SK-N-SH (cell line): ENCODE results near the gene CLEC18A.

Source experiments
- EP300 ChIP-seq, 2 experiments: IDR thresholded peaks; 2 replicates each; pipeline versions ENCODE4 v1.4.0 to v1.6.1; 2012; ENCODE audit warnings: borderline replicate concordance in 1 of 2, low read depth in 1 of 2, low read length in 1 of 2
- EZH2phosphoT487 ChIP-seq: fragments of 200-600 bp; sonication (generic); IDR thresholded peaks from 2 replicates; pipeline ENCODE4 v1.6.1; 2017; ENCODE audit warnings: low read depth, mixed run types, mild to moderate bottlenecking, antibody characterized with exemption, moderate library complexity, borderline replicate concordance
- FOXM1 ChIP-seq: IDR thresholded peaks from 2 replicates; pipeline ENCODE4 v1.4.0; 2012; ENCODE audit warnings: low read depth, mild to moderate bottlenecking
- RCOR1 ChIP-seq: fragments of 150-350 bp; IDR thresholded peaks from 2 replicates; pipeline ENCODE4 v1.6.1; 2017; ENCODE audit warnings: antibody characterized with exemption, low read length
- RFX5 ChIP-seq: IDR thresholded peaks from 2 replicates; pipeline ENCODE4 v1.6.1; 2012; ENCODE audit warnings: mild to moderate bottlenecking, improper control_type of control experiment, low read length
- TEAD4 ChIP-seq: IDR thresholded peaks from 2 replicates; pipeline ENCODE4 v1.4.0; 2012; ENCODE audit warnings: mild to moderate bottlenecking, borderline replicate concordance; ENCODE audit not compliant: insufficient read depth
- YY1 ChIP-seq: IDR thresholded peaks from 2 replicates; pipeline ENCODE4 v1.4.0; 2012; ENCODE audit warnings: low read depth, mild to moderate bottlenecking
- TF ChIP-seq, protein P1 (sequence below): IDR thresholded peaks from 2 replicates; pipeline ENCODE4 v1.4.0; 2012; ENCODE audit warnings: low read depth, borderline replicate concordance
- TF ChIP-seq, protein P2 (sequence below): fragments of 200-600 bp; sonication (generic); IDR thresholded peaks from 2 replicates; pipeline ENCODE4 v1.6.1; 2017; ENCODE audit warnings: antibody characterized with exemption, mild to moderate bottlenecking, moderate library complexity
- TF ChIP-seq, protein P3 (sequence below): fragments of 150-350 bp; IDR thresholded peaks from 2 replicates; pipeline ENCODE4 v1.6.1; 2016; ENCODE audit warnings: mild to moderate bottlenecking, low read depth, low read length
- TF ChIP-seq, protein P4 (sequence below): IDR thresholded peaks from 2 replicates; pipeline ENCODE4 v1.6.1; 2012; ENCODE audit warnings: mild to moderate bottlenecking, low read depth, low read length, moderate library complexity

DNA sequence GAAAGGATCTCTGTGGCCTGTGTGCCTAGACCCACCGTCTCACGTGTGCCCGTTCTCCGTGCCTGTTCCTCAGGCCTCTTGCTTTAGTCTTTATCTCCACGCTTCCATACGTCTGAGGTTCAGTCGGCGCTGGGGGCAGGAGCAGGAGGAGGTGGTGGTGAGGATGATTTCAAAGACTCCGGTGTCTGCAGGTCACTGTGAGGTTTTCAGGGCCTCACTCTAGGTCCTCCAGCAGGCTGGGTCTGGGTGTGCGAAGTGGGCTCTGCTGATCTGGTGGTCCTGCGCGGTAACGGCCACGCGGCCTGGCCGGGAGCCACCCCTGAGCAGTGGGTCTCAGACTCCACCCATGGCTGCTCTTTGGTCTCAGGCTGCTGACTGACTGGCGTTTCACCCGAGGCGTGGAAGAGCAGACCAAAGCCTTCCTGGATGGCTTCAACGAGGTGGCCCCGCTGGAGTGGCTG, 14.4 kb upstream of the CLEC18A start:
- TF ChIP-seq, protein P1, sequence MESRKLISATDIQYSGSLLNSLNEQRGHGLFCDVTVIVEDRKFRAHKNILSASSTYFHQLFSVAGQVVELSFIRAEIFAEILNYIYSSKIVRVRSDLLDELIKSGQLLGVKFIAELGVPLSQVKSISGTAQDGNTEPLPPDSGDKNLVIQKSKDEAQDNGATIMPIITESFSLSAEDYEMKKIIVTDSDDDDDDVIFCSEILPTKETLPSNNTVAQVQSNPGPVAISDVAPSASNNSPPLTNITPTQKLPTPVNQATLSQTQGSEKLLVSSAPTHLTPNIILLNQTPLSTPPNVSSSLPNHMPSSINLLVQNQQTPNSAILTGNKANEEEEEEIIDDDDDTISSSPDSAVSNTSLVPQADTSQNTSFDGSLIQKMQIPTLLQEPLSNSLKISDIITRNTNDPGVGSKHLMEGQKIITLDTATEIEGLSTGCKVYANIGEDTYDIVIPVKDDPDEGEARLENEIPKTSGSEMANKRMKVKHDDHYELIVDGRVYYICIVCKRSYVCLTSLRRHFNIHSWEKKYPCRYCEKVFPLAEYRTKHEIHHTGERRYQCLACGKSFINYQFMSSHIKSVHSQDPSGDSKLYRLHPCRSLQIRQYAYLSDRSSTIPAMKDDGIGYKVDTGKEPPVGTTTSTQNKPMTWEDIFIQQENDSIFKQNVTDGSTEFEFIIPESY = no peak
- TF ChIP-seq, protein P2, sequence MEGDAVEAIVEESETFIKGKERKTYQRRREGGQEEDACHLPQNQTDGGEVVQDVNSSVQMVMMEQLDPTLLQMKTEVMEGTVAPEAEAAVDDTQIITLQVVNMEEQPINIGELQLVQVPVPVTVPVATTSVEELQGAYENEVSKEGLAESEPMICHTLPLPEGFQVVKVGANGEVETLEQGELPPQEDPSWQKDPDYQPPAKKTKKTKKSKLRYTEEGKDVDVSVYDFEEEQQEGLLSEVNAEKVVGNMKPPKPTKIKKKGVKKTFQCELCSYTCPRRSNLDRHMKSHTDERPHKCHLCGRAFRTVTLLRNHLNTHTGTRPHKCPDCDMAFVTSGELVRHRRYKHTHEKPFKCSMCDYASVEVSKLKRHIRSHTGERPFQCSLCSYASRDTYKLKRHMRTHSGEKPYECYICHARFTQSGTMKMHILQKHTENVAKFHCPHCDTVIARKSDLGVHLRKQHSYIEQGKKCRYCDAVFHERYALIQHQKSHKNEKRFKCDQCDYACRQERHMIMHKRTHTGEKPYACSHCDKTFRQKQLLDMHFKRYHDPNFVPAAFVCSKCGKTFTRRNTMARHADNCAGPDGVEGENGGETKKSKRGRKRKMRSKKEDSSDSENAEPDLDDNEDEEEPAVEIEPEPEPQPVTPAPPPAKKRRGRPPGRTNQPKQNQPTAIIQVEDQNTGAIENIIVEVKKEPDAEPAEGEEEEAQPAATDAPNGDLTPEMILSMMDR = no peak
- TF ChIP-seq YY1 (no peak), EP300 (IDR thresholded peaks at IDR 0.05; ENCODE audit: borderline replicate concordance in 1 of 2, low read depth in 1 of 2, low read length in 1 of 2) (no peak), RCOR1 (no peak), EZH2phosphoT487 (no peak), FOXM1 (no peak), RFX5 (no peak), TEAD4 (no peak)
- TF ChIP-seq, protein P3, sequence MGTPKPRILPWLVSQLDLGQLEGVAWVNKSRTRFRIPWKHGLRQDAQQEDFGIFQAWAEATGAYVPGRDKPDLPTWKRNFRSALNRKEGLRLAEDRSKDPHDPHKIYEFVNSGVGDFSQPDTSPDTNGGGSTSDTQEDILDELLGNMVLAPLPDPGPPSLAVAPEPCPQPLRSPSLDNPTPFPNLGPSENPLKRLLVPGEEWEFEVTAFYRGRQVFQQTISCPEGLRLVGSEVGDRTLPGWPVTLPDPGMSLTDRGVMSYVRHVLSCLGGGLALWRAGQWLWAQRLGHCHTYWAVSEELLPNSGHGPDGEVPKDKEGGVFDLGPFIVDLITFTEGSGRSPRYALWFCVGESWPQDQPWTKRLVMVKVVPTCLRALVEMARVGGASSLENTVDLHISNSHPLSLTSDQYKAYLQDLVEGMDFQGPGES = no peak
- TF ChIP-seq, protein P4, sequence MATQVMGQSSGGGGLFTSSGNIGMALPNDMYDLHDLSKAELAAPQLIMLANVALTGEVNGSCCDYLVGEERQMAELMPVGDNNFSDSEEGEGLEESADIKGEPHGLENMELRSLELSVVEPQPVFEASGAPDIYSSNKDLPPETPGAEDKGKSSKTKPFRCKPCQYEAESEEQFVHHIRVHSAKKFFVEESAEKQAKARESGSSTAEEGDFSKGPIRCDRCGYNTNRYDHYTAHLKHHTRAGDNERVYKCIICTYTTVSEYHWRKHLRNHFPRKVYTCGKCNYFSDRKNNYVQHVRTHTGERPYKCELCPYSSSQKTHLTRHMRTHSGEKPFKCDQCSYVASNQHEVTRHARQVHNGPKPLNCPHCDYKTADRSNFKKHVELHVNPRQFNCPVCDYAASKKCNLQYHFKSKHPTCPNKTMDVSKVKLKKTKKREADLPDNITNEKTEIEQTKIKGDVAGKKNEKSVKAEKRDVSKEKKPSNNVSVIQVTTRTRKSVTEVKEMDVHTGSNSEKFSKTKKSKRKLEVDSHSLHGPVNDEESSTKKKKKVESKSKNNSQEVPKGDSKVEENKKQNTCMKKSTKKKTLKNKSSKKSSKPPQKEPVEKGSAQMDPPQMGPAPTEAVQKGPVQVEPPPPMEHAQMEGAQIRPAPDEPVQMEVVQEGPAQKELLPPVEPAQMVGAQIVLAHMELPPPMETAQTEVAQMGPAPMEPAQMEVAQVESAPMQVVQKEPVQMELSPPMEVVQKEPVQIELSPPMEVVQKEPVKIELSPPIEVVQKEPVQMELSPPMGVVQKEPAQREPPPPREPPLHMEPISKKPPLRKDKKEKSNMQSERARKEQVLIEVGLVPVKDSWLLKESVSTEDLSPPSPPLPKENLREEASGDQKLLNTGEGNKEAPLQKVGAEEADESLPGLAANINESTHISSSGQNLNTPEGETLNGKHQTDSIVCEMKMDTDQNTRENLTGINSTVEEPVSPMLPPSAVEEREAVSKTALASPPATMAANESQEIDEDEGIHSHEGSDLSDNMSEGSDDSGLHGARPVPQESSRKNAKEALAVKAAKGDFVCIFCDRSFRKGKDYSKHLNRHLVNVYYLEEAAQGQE = no peak
